Esophagus squamous epithelium (tissue), 5 donors: ENCODE results near the gene NPLOC4. TPM values are rescaled to one million over a fixed set of nuclear protein-coding genes. Genes with fewer than 3 reads are reported as not detected.

Experiments
- DNase-seq: peaks from one replicate; lab custom pipeline; 2025; lab: John Stamatoyannopoulos, UW
- H3K27ac ChIP-seq, 4 donors: fragments of 200-600 bp; sonication (generic); one replicate each; pipeline ENCODE4 v1.5.1; 2016 to 2019; ENCODE audit warnings: mild to moderate bottlenecking in 1 of 4
- H3K27me3 ChIP-seq, 4 donors: fragments of 200-600 bp; sonication (generic); 1 replicate in 3 of 4; 2 replicates in 1 of 4; pipeline versions ENCODE4 v1.5.1 to v1.6.0; 2017 to 2021; ENCODE audit warnings: antibody characterized with exemption in 1 of 4
- H3K36me3 ChIP-seq, 3 donors: fragments of 200-600 bp; sonication (generic); one replicate each; pipeline ENCODE4 v1.5.1; 2016 to 2019
- H3K4me1 ChIP-seq, 3 donors: fragments of 200-600 bp; sonication (generic); one replicate each; pipeline ENCODE4 v1.5.1; 2017 to 2019
- H3K4me3 ChIP-seq, 4 donors: fragments of 200-600 bp; sonication (generic); 1 replicate in 3 of 4; 2 replicates in 1 of 4; pipeline ENCODE4 v1.5.1; 2016 to 2019; ENCODE audit warnings: mild to moderate bottlenecking in 2 of 4, moderate library complexity in 1 of 4
- H3K9me3 ChIP-seq, 3 donors: fragments of 200-600 bp; sonication (generic); one replicate each; pipeline ENCODE4 v1.5.1; 2016 to 2019
- POLR2A ChIP-seq, 4 donors: fragments of 450-650 bp; IDR thresholded peaks; one replicate each; pipeline ENCODE4 v1.6.1; 2017; ENCODE audit warnings: antibody characterized with exemption in 4 of 4, mild to moderate bottlenecking in 4 of 4, moderate library complexity in 3 of 4
- WGBS, 2 donors: methylation state at CpG; one replicate each; pipeline ENCODE4 v1.1.5; 2018; 5-methylcytosine and 5-hydroxymethylcytosine counted together
- intact Hi-C: fragments of 100-400 bp; cut with DNase I; formaldehyde crosslinking; loops from one replicate; pipeline ENCODE4 v1.15.0; 2022
- total RNA-seq, 4 donors: library from RNA; depleted of rRNA; stranded (reverse); fragments of >200 nt; gene quantifications; one replicate each; pipeline ENCODE4 v1.1.0, GENCODE V29; 2016
- TF ChIP-seq, protein P1 (sequence below), 6 experiments: fragments of 450-650 bp in 4 of 6; fragments of 200-600 bp in 2 of 6; sonication (generic) in 2 of 6; IDR thresholded peaks; one replicate each; pipeline ENCODE4 v1.5.1; 2016 to 2019; ENCODE audit warnings: antibody characterized with exemption in 6 of 6, mild to moderate bottlenecking in 4 of 6, moderate library complexity in 4 of 6
- donor health status: DM: yes; HTN: yes; CAD: no.

NPLOC4 gene
- total RNA-seq, 4 donors from 2014 or later = 49.0 to 80.9 (median 62.4) TPM

DNA sequence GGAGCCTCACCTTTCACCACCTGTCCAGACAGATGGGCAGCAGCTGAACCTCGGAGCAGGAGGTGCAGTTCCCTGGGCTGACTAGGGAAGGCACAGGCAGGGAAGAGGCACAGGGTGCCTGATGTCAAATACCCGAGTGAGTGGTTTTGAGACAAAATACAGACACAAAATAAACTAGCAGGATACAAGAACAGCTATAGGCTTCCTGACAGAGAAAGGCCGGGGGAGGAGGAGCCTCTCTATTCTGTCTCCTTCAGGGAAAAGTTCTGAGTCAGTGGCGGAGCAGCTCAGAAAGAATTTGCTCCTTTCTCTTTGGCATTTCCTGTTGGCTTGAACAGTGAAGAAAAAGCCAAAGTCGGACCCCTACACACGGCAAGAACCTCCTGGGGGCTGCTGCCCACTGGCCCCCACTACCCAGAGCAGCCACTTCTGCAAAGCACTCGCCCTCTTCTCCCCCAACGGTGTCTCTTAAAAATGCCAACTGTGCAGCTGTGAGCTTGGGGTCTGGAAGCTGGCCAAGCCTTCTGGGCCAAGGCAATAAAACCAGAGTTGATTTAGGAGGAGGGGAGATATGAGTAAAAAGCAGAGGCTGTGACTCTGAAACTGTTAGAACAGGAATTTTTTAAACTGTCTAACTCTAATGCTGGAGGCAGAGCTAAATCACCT is 70.3 kb downstream of the NPLOC4 start:
- WGBS, 2 donors = 4 to 24% methylated on average over 6 to 7 of the region's 8 CpGs
- H3K9me3 ChIP-seq = no peaks in the 10 kb centered on the region
- no peak for TF ChIP-seq POLR2A (IDR thresholded peaks at IDR 0.05)
- TF ChIP-seq, protein P1, sequence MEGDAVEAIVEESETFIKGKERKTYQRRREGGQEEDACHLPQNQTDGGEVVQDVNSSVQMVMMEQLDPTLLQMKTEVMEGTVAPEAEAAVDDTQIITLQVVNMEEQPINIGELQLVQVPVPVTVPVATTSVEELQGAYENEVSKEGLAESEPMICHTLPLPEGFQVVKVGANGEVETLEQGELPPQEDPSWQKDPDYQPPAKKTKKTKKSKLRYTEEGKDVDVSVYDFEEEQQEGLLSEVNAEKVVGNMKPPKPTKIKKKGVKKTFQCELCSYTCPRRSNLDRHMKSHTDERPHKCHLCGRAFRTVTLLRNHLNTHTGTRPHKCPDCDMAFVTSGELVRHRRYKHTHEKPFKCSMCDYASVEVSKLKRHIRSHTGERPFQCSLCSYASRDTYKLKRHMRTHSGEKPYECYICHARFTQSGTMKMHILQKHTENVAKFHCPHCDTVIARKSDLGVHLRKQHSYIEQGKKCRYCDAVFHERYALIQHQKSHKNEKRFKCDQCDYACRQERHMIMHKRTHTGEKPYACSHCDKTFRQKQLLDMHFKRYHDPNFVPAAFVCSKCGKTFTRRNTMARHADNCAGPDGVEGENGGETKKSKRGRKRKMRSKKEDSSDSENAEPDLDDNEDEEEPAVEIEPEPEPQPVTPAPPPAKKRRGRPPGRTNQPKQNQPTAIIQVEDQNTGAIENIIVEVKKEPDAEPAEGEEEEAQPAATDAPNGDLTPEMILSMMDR (IDR thresholded peaks at IDR 0.05) = no peak
- intact Hi-C loops = no loop called here
- peaks cover 12 to 27% (median 25%) of the 10 kb centered on the region in 3 donors for H3K4me1 ChIP-seq
- H3K4me3 ChIP-seq = peak overlapping the region in 1 of 4 donors; percentile 53
- no peak for DNase-seq
- H3K27ac ChIP-seq = peak overlapping the region; percentile 50 to 83 (median 72)
- no peaks in the 10 kb centered on the region for H3K27me3 ChIP-seq
- peaks cover 38 to 100% (median 43%) of the 10 kb centered on the region in 3 donors for H3K36me3 ChIP-seq

DNA sequence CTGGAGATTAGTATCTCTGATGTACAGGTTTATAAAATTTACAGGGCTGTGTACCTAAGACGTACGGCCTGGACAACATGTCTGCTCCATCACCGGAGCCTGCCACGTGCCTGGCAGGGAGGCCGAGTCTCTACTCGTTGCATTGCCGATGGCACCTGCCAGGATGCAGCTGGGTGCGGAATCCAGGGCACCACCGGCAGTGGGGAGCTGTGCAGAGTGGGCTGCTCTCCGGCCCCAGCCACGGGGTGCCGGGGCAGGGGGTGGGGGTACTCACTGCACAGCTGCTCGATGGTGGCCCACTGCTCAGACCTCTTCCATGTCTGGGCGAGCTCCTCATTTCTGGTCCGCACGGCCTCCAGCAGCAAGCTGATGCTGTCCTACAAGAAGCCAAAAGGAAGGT is 71.7 kb downstream of the NPLOC4 start:
- Histone ChIP-seq H3K4me1 (peaks cover 12 to 27% (median 25%) of the 10 kb centered on the region in 3 donors), H3K27ac (peak overlapping the region in 1 of 4 donors; percentile 42), H3K36me3 (peaks cover 24 to 100% (median 40%) of the 10 kb centered on the region in 3 donors), H3K4me3 (no peak overlapping the region), H3K27me3 (no peaks in the 10 kb centered on the region), H3K9me3 (no peaks in the 10 kb centered on the region)
- DNase-seq = no peak
- TF ChIP-seq, protein P1 (IDR thresholded peaks at IDR 0.05) = no peak
- TF ChIP-seq POLR2A (IDR thresholded peaks at IDR 0.05) = no peak
- 94 to 97% methylated on average over 3 to 10 of the region's 16 CpGs for WGBS, 2 donors
- intact Hi-C loops = no loop called here

DNA sequence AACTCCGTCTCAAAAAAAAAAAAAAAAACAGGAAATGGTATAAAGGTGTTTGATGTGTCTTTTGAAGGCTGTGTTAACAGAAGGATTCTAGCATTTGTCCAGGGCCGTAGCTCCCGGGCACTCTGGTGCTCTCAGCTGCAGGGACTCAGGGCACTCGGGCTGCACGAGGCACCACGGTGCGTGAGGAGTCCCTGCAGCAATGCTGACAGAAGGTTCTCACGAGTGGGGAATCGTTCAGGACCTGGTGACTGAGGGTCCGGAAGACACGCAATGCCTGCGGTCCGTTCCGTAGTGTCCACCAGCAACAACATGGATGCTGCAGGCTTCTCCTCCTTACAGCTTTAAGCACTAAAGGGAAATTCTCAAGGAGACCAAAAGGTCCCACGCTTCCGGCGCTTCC is 72.1 kb downstream of the NPLOC4 start:
- H3K36me3 ChIP-seq = peaks cover 20 to 100% (median 35%) of the 10 kb centered on the region in 3 donors
- intact Hi-C loops = no loop called here

DNA sequence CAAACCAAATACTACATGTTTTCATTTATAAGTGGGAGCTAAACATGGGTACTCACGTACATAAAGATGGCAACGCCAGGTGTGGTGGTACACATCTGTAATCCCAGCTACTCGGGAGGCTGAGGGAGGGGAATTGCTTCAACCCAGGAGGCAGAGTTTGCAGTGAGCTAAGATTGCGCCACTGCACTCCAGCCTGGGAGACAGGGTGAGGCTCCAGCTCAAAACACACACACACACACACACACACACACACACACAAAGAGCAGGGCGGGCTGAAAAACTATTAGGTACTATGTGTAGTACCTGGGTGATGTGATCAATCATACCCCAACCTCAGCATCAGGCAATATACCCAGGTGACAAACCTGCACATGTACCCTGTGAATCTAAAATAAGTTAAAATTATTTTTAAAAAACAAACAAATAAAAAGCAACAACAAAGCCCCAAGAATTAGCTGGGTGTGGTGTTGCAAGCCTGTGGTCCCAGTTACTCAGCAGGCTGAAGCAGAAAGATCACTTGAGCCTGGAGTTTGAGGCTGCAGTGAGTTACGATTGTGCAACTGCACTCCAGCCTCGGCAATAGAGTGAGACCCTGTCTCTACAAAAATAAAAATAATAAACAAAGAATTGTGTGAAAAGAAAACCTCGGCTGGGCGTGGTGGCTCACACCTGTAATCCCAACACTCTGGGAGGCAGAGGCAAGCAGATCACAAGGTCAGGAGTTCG is 72.9 kb downstream of the NPLOC4 start:
- no peak for TF ChIP-seq POLR2A (IDR thresholded peaks at IDR 0.05)
- TF ChIP-seq, protein P1 (IDR thresholded peaks at IDR 0.05) = no peak
- peaks cover 12 to 27% (median 25%) of the 10 kb centered on the region in 3 donors for H3K4me1 ChIP-seq
- 64 to 74% methylated on average over 10 of the region's 10 CpGs for WGBS, 2 donors
- no peak for DNase-seq
- no peak overlapping the region for H3K4me3 ChIP-seq
- intact Hi-C loops = no loop called here
- H3K27me3 ChIP-seq = no peaks in the 10 kb centered on the region
- no peaks in the 10 kb centered on the region for H3K9me3 ChIP-seq
- H3K36me3 ChIP-seq = peaks cover 21 to 100% (median 38%) of the 10 kb centered on the region in 3 donors
- no peak overlapping the region for H3K27ac ChIP-seq

More for the DNA sequence above, 72.1 kb downstream of the NPLOC4 start:
- Histone ChIP-seq H3K4me1 (peaks cover 12 to 27% (median 25%) of the 10 kb centered on the region in 3 donors), H3K27ac (no peak overlapping the region), H3K4me3 (no peak overlapping the region), H3K9me3 (no peaks in the 10 kb centered on the region), H3K27me3 (no peaks in the 10 kb centered on the region)
- TF ChIP-seq, protein P1 (IDR thresholded peaks at IDR 0.05) = no peak
- no peak for TF ChIP-seq POLR2A (IDR thresholded peaks at IDR 0.05)
- 90% methylated on average over 14 to 17 of the region's 17 CpGs for WGBS, 2 donors
- no peak for DNase-seq

DNA sequence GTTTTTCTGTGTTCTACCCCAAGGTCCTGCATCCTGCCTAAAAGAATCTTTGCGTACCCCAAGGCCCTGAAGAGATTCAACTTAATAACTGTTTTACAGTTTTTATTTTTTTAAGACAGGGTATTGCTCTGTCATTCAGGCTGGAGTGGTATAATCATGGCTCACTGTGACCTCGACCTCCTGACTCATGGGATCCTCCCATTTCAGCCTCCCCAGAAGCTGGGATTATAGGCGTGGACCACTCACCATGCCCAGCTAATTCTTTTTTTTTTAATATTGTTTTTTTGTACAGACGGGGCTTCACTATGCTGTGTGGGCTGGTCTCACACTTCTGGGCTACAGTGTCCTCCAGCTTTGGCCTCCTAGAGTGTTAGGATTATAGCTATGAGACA is 75.4 kb downstream of the NPLOC4 start:
- Histone ChIP-seq H3K4me1 (peaks cover 0 to 13% (median 8%) of the 10 kb centered on the region in 3 donors), H3K4me3 (no peak overlapping the region), H3K9me3 (no peaks in the 10 kb centered on the region), H3K36me3 (peaks cover 27 to 100% (median 44%) of the 10 kb centered on the region in 3 donors), H3K27ac (no peak overlapping the region), H3K27me3 (no peaks in the 10 kb centered on the region)
- intact Hi-C loops = no loop called here
- 78 to 83% methylated on average over 4 of the region's 4 CpGs for WGBS, 2 donors
- TF ChIP-seq POLR2A (IDR thresholded peaks at IDR 0.05) = no peak
- TF ChIP-seq, protein P1 (IDR thresholded peaks at IDR 0.05) = no peak
- no peak for DNase-seq
